CD14-positive monocyte (primary cell): ENCODE data around the gene ITGB3. TPM values are rescaled to one million over a fixed set of nuclear protein-coding genes. Genes with fewer than 3 reads are reported as not detected.

Source experiments
- DNase-seq, 3 donors: peaks; one replicate each; pipeline ENCODE4 v3.0.0-alpha.2; 2011 to 2022
- H2AFZ ChIP-seq: 2 replicates; pipeline ENCODE4 v1.6.0; 2012; ENCODE audit warnings: mild to moderate bottlenecking, low read depth, low read length, inconsistent platforms; ENCODE audit not compliant: insufficient read depth, poor library complexity, severe bottlenecking
- H3K27ac ChIP-seq, 2 donors: 1 replicate in 1 of 2; 2 replicates in 1 of 2; pipeline ENCODE4 v1.5.1; 2012 to 2013; ENCODE audit warnings: low read length in 2 of 2, control low read depth in 1 of 2, inconsistent platforms in 1 of 2, low read depth in 1 of 2, mild to moderate bottlenecking in 1 of 2
- H3K27me3 ChIP-seq, 2 donors: one replicate each; pipeline versions ENCODE4 v1.6.0 to v1.6.1; 2011 to 2013; ENCODE audit warnings: low read length in 2 of 2; ENCODE audit not compliant: control insufficient read depth in 2 of 2, insufficient read depth in 2 of 2
- H3K36me3 ChIP-seq, 2 donors: replicated peaks in 1 of 2; 1 replicate in 1 of 2; 2 replicates in 1 of 2; pipeline versions ENCODE4 v1.5.1 to v1.6.1; 2012 to 2013; ENCODE audit warnings: low read length in 2 of 2, control low read depth in 1 of 2, inconsistent platforms in 1 of 2, mild to moderate bottlenecking in 1 of 2; ENCODE audit not compliant: insufficient read depth in 2 of 2, control insufficient read depth in 1 of 2
- H3K4me1 ChIP-seq, 2 donors: 1 replicate in 1 of 2; 2 replicates in 1 of 2; pipeline versions ENCODE4 v1.5.1 to v1.6.1; 2012 to 2013; ENCODE audit warnings: low read length in 2 of 2, control low read depth in 1 of 2, inconsistent platforms in 1 of 2, mild to moderate bottlenecking in 1 of 2, moderate library complexity in 1 of 2; ENCODE audit not compliant: insufficient read depth in 2 of 2, control insufficient read depth in 1 of 2
- H3K4me2 ChIP-seq: replicated peaks from 2 replicates; pipeline ENCODE3; 2012; ENCODE audit warnings: low read length, moderate library complexity, mild to moderate bottlenecking; ENCODE audit not compliant: poor library complexity, severe bottlenecking; ENCODE audit errors: extremely low read depth
- H3K4me3 ChIP-seq, 3 experiments: fragments of 200-600 bp in 1 of 3; sonication (generic) in 1 of 3; replicated peaks in 1 of 3; 1 replicate in 2 of 3; 2 replicates in 1 of 3; pipeline ENCODE4 v1.5.1; 2011 to 2013; ENCODE audit warnings: low read length in 3 of 3, mild to moderate bottlenecking in 3 of 3, control low read depth in 2 of 3, low read depth in 2 of 3, inconsistent platforms in 1 of 3, moderate library complexity in 1 of 3
- H3K79me2 ChIP-seq: 2 replicates; pipeline ENCODE4 v1.6.0; 2012; ENCODE audit warnings: mild to moderate bottlenecking, control low read depth, inconsistent platforms, low read length, moderate library complexity; ENCODE audit not compliant: insufficient read depth
- H3K9ac ChIP-seq: 2 replicates; pipeline ENCODE4 v1.6.0; 2017; ENCODE audit warnings: low read length, mild to moderate bottlenecking; ENCODE audit not compliant: insufficient read depth, poor library complexity, severe bottlenecking
- H3K9me3 ChIP-seq, 2 donors: replicated peaks in 1 of 2; 1 replicate in 1 of 2; 2 replicates in 1 of 2; pipeline versions ENCODE4 v1.5.1 to v1.6.1; 2012 to 2013; ENCODE audit warnings: low read length in 2 of 2, control low read depth in 1 of 2; ENCODE audit not compliant: control insufficient read depth in 1 of 2, insufficient read depth in 1 of 2
- H4K20me1 ChIP-seq: 2 replicates; pipeline ENCODE4 v1.6.0; 2012; ENCODE audit warnings: mild to moderate bottlenecking, low read length, control low read depth, moderate library complexity; ENCODE audit not compliant: insufficient read depth
- H3K27ac Mint-ChIP-seq, 7 donors: one replicate each; pipeline ENCODE4 v1.8.0; 2020; ENCODE audit warnings: mild to moderate bottlenecking in 7 of 7, mixed read lengths in 7 of 7, moderate library complexity in 6 of 7, inconsistent platforms in 2 of 7
- H3K27me3 Mint-ChIP-seq, 3 donors: one replicate each; pipeline ENCODE4 v1.8.0; 2021 to 2022; ENCODE audit warnings: low read depth in 3 of 3, mild to moderate bottlenecking in 3 of 3, mixed read lengths in 3 of 3, moderate library complexity in 3 of 3, inconsistent platforms in 1 of 3
- H3K36me3 Mint-ChIP-seq, 2 donors: one replicate each; pipeline ENCODE4 v1.8.0; 2020; ENCODE audit warnings: mixed read lengths in 2 of 2, inconsistent platforms in 1 of 2, mild to moderate bottlenecking in 1 of 2
- H3K4me1 Mint-ChIP-seq: one replicate; pipeline ENCODE4 v1.8.0; 2020; ENCODE audit warnings: mild to moderate bottlenecking, mixed read lengths
- H3K4me3 Mint-ChIP-seq, 2 donors: one replicate each; pipeline ENCODE4 v1.8.0; 2020; ENCODE audit warnings: mild to moderate bottlenecking in 2 of 2, mixed read lengths in 2 of 2, moderate library complexity in 1 of 2
- H3K9me3 Mint-ChIP-seq, 7 donors: one replicate each; pipeline ENCODE4 v1.8.0; 2020 to 2022; ENCODE audit warnings: mixed read lengths in 7 of 7, mild to moderate bottlenecking in 6 of 7, moderate library complexity in 6 of 7, inconsistent platforms in 2 of 7
- CTCF ChIP-seq: fragments of 200-600 bp; IDR thresholded peaks from one replicate; pipeline ENCODE4 v1.8.0; 2022; ENCODE audit warnings: antibody characterized with exemption, mild to moderate bottlenecking
- WGBS: methylation state at CpG from one replicate; pipeline ENCODE4 v1.1.5; 2013; ENCODE audit warnings: missing lambda C conversion rate; ENCODE audit not compliant: insufficient coverage; 5-methylcytosine and 5-hydroxymethylcytosine counted together
- intact Hi-C, 2 donors: fragments of 100-400 bp; cut with micrococcal nuclease; formaldehyde crosslinking; loops; one replicate each; pipeline versions ENCODE4 v1.15.0 to v1.15.1; 2023
- polyA plus RNA-seq, 3 donors: library from polyadenylated mRNA; depleted of rRNA in 1 of 3; unstranded in 2 of 3; stranded (reverse) in 1 of 3; fragments of 300-500 nt in 2 of 3; fragments of >200 nt in 1 of 3; fragmentation: Illumina TruSeq in 2 of 3; gene quantifications; 1 replicate in 2 of 3; 2 replicates in 1 of 3; pipeline ENCODE4 v1.2.3, GENCODE V29; 2012 to 2021

Gene ITGB3
- polyA plus RNA-seq, 3 donors: 0.01 to 1.6 (median 1.3) TPM

- H3K4me3 Mint-ChIP-seq: no peak overlapping the region
- H3K27me3 ChIP-seq: peaks cover 26 to 36% of the 10 kb centered on the region in 2 donors
- peaks cover 0 to 4% of the 10 kb centered on the region in 2 donors for H3K9me3 ChIP-seq
- peaks cover 0 to 10% (median 2%) of the 10 kb centered on the region in 7 donors for H3K9me3 Mint-ChIP-seq
- peaks cover 9 to 15% of the 10 kb centered on the region in 2 donors for H3K4me1 ChIP-seq
- no peak for TF ChIP-seq CTCF
- peaks cover 43 to 54% (median 45%) of the 10 kb centered on the region in 3 donors for H3K27me3 Mint-ChIP-seq
- no peak overlapping the region for H3K27ac Mint-ChIP-seq
- no peak overlapping the region for H3K4me2 ChIP-seq
- no peaks in the 10 kb centered on the region for H4K20me1 ChIP-seq
- H3K4me3 ChIP-seq: no peak overlapping the region
- H3K4me1 Mint-ChIP-seq: peaks cover 8% of the 10 kb centered on the region
- intact Hi-C loops: no loop called here
- peaks cover 6 to 12% of the 10 kb centered on the region in 2 donors for H3K36me3 Mint-ChIP-seq
- no peaks in the 10 kb centered on the region for H3K36me3 ChIP-seq
- WGBS: no CpG with 5 or more reads among the region's 2 CpGs
- no peak overlapping the region for H3K27ac ChIP-seq
- H3K9ac ChIP-seq: no peak overlapping the region
- no peak for DNase-seq
- H3K79me2 ChIP-seq: no peaks in the 10 kb centered on the region
- H2AFZ ChIP-seq: no peak overlapping the region
Measured at GRCh38 chr17:47250855-47251254, 2.8 kb upstream of the ITGB3 start.

- Mint-ChIP-seq H3K4me1 (peaks cover 8% of the 10 kb centered on the region), H3K4me3 (no peak overlapping the region), H3K9me3 (peaks cover 0 to 13% (median 2%) of the 10 kb centered on the region in 7 donors), H3K36me3 (peaks cover 6 to 12% of the 10 kb centered on the region in 2 donors), H3K27ac (no peak overlapping the region), H3K27me3 (peaks cover 49 to 59% (median 51%) of the 10 kb centered on the region in 3 donors)
- WGBS: no CpG with 5 or more reads among the region's 1 CpG
- Histone ChIP-seq H4K20me1 (no peaks in the 10 kb centered on the region), H3K36me3 (no peaks in the 10 kb centered on the region), H3K4me2 (no peak overlapping the region), H3K27me3 (peaks cover 30 to 42% of the 10 kb centered on the region in 2 donors), H3K4me3 (no peak overlapping the region), H3K4me1 (peaks cover 9 to 15% of the 10 kb centered on the region in 2 donors), H3K9me3 (peaks cover 0 to 4% of the 10 kb centered on the region in 2 donors), H3K9ac (no peak overlapping the region), H3K79me2 (no peaks in the 10 kb centered on the region), H3K27ac (no peak overlapping the region), H2AFZ (no peak overlapping the region)
- TF ChIP-seq CTCF: no peak
- intact Hi-C loops: no loop called here
- DNase-seq: no peak
Measured at GRCh38 chr17:47251421-47251940, 2.1 kb upstream of the ITGB3 start.
